ENCODE results near the gene PTOV1.

Gene PTOV1

GRCh38 chr19:49872245-49873128 is 21.5 kb downstream of the PTOV1 start:
- no peak for FAIRE-seq
- no peak for DNase-seq (ENCODE audit: insufficient read length, low spot score)

- FAIRE-seq (no peak), DNase-seq (ENCODE audit: insufficient read length, low spot score) (no peak)
These were observed 22.2 kb downstream of the PTOV1 start for GRCh38 chr19:49873129-49873521.

DNA sequence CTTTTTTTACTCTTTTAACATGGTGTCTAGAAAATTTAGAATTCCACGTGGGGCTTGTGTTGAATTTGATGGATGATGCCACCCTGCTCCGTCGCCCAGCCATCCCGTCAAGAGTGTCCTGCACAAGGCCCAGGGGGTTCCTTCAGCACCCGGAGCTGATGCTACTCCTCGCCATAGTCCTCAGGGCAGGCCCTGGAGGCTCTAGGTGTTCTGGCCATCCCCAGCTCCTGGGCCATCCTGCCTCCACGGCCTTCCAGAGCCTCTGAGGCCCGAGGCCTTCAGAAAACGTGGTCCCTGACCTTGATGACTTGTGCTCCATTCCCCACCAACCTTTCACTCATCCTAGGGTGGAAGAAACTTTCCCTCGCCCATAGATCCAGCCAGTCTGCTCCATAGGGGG is 22.9 kb downstream of the PTOV1 start:
- FAIRE-seq (no peak), DNase-seq (ENCODE audit: insufficient read length, low spot score) (no peak)

DNA sequence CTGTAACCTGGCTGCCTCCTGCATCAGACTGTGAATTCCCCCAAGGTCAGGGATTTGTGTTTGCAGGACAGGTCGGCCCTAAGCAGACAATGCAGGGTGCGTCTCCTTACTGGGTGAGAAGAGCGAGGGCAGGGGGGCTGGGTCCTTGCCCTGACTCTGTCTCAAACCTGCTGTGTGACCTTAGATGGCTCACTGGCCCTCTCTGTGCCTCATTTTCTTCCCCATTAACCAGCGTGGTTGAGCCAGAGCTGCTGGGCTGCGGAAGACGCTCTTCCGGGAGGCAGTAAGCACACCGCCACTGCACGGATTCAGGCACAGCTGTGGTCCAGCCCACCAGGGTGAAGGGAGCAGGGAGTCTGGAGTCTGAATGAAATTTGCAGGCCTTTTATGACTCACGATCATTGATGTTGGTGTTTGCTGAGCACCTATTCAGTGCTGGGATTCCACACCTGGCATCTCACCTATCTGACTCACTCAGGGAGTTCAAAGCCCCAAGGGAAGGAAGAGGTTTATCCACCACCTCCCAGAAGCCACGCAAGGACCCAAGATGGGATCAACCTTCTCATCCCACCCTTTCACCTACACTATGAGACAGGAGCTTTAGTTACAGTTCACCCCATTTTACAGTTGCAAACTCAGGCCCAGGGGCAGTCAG is 23.7 kb downstream of the PTOV1 start:
- no peak for DNase-seq (ENCODE audit: insufficient read length, low spot score)
- FAIRE-seq: no peak

DNA sequence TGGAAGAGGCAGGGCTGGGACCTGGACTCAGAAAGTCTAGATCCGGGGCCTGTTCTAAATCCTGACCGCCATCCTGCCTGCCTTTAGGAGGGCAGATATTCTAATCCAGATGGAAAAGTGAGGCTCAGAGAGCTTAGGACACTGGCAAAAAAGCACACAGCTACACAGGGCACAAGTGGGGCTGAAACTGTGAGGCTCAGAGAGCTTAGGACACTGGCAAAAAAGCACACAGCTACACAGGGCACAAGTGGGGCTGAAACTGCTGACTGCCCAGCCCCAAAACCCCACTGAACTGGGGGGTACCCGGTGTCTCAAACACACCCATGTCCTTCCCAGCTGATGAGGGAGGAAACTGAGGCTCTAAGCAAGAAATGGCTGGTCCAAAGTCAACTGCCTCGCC is 24.2 kb downstream of the PTOV1 start:
- DNase-seq (ENCODE audit: insufficient read length, low spot score): no peak
- no peak for FAIRE-seq

DNA sequence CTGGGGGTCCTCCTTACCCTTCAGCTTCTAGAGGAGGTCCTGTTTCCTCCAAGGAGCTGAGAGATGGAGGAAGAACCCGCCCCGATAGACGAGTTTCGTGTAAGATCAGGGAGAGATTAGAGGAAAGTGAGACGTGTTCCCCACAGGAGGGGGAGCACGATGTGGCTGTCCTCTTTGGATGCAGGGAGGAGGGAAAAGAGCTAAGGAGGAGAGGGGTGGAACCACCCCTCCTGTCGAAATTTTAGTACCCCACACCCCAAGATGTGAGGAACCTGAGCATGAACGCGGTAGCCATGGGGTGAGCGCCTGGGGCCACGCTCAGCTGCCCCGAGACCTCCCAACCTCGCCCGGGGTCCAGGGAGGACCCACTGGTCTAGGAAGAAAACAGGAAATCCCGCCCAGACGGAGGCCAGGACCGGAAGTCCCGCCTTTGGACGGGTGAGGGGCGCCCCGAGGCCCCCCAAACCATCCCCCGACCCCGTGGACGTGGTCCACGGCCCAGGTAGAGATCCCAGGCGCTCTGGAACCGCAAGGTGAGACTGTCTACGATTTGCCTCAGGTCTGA is 25.0 kb downstream of the PTOV1 start:
- FAIRE-seq (no peak), DNase-seq (ENCODE audit: insufficient read length, low spot score) (peak; percentile 74)

DNA sequence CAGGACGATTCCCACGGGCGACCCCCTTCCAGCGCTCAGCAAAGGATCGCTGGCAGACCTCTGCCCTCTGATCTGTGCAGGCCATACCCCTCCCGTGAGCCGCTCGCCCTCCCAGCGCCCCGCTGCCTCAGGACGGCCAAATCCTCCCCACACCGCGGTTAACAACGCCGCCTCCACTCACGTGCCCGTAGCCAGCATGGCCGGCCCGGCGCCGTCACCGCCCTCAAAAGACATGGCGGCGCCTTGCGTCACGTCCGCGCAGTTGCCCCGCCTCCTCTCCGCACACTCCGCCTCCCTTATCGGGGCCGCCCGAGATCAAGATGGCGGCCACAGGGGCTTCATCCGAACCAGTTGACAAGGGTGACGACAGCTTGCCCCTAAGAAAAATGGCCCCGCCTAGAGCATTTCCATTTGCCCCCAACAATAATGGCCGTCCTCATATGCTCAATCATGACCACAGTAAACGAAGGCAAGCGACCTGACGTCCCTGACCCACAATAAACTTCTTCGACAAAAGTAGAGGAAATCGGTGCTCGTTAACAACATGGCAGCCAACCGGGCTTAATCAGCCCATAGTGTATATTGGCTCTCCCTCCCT is 25.6 kb downstream of the PTOV1 start:
- FAIRE-seq (peak; percentile 96), DNase-seq (ENCODE audit: insufficient read length, low spot score) (peak; percentile 68)

GRCh38 chr19:49877020-49877878 is 26.3 kb downstream of the PTOV1 start, which contains the start of the genes AKT1S1 and TBC1D17:
Gene AKT1S1 (minus strand): TSS chr19:49877355. CDS start chr19:49873295, 4,060 bp downstream.
Gene TBC1D17 (plus strand): TSS chr19:49877702. CDS start chr19:49877724, 22 bp downstream.
- FAIRE-seq (peak; percentile 98), DNase-seq (ENCODE audit: insufficient read length, low spot score) (peak; percentile 97)

- DNase-seq (ENCODE audit: insufficient read length, low spot score) (peak; percentile 96), FAIRE-seq (peak; percentile 82)
These were observed 27.2 kb downstream of the PTOV1 start for GRCh38 chr19:49877879-49878743.

DNA sequence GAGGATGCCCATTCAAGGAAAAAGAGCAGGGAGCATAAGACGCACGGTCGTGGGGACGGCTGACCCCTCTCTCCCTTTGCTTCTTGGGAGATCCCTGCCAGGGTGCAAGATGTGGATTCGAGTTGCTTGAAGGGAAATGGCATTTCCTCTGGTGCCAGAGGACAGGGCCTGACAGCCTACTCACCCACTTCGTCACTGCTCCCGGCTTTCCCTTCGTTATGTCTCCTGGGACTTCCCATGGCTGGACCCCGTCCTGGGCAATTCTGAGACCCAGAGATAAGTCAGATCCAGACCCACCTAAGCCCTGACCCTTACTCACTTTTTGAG is 27.7 kb downstream of the PTOV1 start:
- DNase-seq (ENCODE audit: insufficient read length, low spot score) (no peak), FAIRE-seq (no peak)

- no peak for FAIRE-seq
These were observed 28.4 kb downstream of the PTOV1 start for GRCh38 chr19:49879243-49879963.

GRCh38 chr19:49880162-49880869 is 29.4 kb downstream of the PTOV1 start:
- FAIRE-seq: no peak
- DNase-seq (ENCODE audit: insufficient read length, low spot score): no peak

More at GRCh38 chr19:49879243-49879963, 28.4 kb downstream of the PTOV1 start:
- no peak for DNase-seq (ENCODE audit: insufficient read length, low spot score)

DNA sequence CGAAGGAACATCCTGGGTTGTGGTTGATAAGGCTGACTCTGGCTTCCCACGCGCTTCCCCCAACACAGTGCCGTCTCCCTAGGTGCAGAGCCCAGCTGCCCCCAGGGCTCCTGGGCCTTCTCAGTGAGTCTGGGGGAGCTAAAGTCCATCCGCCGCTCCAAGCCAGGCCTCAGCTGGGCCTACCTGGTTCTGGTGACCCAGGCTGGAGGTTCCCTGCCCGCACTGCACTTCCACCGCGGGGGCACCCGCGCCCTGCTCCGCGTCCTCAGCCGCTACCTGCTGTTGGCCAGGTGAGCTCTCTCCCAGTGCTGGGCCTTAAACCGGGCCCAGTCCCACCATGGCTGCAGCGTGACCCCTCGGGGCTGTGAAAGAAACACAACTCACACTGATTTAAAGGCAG is 30.2 kb downstream of the PTOV1 start:
- FAIRE-seq (no peak), DNase-seq (ENCODE audit: insufficient read length, low spot score) (no peak)

GRCh38 chr19:49881672-49882394 is 30.9 kb downstream of the PTOV1 start:
- DNase-seq (ENCODE audit: insufficient read length, low spot score) (no peak), FAIRE-seq (no peak)

DNA sequence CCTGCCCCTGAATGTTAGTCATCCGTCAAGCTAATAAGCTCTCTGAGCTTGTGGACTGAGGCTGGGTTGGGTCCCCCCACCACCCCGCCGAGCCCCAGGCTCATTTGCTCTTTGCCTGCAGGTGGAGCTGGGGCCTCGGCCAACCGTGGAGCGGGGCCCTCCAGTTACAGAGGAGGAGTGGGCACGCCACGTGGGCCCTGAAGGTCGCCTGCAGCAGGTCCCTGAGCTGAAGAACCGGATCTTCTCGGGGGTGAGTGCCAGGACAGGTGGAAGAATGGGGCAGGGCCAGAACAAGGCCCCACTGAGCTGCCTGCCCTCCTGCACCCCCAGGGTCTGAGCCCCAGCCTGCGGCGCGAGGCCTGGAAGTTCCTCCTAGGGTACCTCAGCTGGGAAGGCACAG is 31.7 kb downstream of the PTOV1 start:
- no peak for FAIRE-seq
- no peak for DNase-seq (ENCODE audit: insufficient read length, low spot score)

DNA sequence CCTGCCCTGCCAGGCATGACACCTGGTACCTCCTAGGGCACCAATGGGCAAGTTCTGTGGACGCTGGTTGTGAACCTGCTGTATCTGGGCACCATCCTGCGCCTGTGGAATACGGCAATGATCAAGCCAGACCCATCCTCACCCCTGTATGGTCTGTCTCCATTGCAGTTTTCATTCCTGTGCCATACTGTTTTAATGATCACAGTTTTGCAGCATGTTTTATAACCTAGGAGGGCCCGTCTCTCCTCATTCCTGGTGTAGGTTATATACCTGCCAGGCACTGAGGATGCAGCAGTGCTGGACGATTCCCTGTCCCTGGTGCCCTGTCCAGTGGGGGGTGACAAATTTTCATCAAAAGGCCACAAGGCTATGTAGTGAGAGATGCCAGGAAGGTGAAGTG is 32.1 kb downstream of the PTOV1 start:
- DNase-seq (ENCODE audit: insufficient read length, low spot score): no peak
- FAIRE-seq: no peak

DNA sequence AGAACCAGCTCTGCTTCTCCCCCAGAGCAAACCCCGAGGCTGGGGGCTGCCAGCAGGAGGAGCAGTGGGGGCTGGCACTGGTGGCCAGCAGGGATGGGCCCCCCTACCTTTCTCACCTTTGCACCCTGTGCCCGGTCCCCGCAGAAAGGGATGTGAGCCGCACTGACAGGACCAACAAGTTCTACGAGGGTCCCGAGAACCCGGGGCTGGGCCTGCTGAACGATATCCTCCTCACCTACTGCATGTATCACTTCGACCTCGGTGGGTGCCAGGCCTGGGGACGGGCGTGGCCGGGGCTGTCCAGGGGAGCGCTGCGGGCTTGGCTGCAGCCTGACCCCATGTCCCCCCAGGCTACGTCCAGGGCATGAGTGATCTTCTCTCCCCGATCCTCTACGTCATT is 33.1 kb downstream of the PTOV1 start:
- no peak for FAIRE-seq
- DNase-seq (ENCODE audit: insufficient read length, low spot score): no peak

GRCh38 chr19:49884760-49885159 is 33.8 kb downstream of the PTOV1 start:
- FAIRE-seq (no peak), DNase-seq (ENCODE audit: insufficient read length, low spot score) (no peak)

Measured in HTR-8/SVneo (cell line).